Measurements from ENCODE around the gene MAJIN.
"Not testable (repeated sequence)": the region's sequence is repeated elsewhere in the genome, so short reads cannot be mapped to it uniquely, and the experiment has no call there.

MAJIN gene, protein sequence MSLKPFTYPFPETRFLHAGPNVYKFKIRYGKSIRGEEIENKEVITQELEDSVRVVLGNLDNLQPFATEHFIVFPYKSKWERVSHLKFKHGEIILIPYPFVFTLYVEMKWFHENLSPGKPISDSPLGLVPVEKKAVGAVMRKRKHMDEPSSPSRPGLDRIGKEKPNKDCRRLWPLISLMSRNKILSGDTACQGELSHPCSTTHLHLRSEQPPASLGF

DNA sequence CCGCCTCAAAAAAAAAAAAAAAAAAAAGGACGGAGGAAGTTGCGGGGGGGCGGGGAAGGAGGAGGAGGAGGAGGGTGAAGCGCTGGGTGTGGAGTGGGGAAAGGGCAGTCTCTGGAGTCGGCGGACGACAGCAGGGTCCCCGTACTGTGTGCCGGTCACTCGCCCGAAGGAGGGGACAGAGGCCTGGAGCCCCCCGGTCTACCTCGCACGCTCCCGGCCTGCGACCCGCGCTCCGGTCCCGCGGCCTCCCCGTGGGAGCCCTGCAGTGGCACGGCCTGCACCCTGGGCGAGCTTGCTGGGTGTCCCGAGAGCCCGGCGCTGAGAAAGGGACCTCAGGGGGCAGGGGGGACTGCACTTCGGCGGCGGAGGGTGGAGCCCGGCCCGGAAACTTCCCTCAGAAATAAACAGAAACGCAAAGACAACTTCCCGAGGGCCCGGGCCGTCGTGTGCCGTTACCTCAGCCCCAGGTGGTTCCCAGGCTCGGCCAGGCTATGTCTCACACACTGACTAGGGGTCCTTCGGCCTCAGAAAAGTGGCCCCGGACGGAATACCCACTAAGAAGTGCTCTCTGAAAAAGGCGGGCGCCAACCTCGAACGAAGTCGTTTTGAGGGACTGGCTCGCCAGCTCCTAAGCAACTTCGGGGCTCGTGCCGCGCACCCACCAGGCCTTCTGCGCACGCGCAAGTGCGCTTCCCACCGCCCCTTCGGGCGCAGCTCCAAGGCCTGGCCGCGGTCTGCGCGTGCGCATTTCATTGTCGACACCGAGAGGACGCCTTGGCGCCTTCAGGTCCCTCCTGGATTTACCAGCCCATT is at the start of gene MAJIN:
Gene MAJIN, minus strand, starts transcription at position 688 of the 813 bp plus-strand sequence. CDS start 12,703 bp downstream, outside the sequence.
- DNase-seq = peak; percentile 97

DNA sequence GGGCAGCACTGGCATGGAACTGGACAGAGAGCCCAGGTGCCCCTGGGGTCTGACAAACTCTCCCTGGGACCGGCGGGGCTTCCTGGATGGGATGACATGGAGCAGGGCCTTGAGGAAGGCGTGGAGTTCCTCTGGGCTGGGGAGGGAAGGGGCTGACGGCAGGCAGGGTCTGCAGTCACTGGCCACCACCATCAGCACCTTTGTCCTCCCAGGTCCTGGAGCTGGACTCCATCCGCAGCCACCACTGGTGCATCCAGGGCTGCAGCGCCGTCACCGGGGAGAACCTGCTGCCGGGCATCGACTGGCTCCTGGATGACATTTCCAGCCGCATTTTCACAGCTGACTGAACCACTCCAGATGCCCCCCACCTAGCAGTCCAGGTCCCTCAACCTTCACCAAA is 49.6 kb upstream of the MAJIN start:
- no peak for DNase-seq

DNA sequence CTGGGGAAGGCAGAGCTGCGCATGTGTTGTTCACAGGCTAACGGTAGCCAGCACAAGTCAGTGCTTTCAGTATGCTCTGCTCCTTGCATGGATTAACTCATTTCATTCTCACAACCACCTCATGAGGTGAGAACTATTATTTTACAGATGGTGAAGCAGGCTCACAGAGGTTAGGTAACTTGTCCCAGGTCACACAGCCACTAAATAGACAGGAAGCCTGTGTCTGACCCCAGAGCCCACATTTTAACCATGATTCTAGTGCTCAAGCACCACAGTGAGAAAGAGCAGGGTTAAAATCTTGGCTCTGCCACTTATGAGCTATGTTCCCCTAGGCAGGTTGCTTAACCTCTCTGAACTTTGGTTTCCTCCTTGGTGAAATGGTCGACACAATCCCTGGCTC is 49.1 kb upstream of the MAJIN start:
- DNase-seq = no peak

DNA sequence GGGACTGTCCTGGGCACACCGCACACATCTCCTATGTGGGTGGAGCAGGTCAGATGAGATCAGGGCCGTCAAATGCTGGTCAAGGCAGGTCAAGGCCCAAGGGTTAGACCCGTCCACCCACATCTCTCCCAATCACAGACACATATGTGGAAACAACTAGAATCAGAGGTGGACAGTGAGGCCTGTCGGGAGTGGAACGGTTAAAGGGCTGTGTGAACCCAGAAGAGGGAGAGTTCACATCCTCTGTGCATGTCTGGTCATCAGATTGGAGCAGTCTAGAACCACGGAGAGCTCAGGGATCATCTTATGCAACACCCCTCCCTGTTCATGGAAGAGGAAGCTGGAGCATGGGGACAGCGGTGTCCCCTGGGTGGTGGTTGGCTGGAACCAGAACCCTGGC is 47.9 kb upstream of the MAJIN start:
- no peak for DNase-seq

DNA sequence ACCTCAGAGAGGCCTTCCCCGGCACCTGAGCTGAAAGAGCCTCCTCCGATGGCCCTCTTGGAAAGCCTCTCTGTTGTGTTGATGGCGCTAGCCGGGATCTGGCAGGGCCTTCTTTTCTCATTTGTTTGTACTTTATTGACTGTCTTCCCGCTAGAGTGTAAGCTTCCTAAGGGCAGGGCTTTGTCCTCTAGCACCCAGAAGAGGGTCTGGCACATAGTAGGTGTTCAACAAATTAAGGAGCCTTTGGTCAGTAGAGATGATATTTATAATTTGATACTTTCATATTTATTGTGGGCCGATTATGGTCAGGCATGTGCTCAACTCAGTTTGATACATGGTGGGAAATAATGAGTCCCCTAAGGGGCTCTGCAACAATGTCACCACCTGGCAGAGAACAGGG is 46.0 kb upstream of the MAJIN start:
- no peak for DNase-seq

DNA sequence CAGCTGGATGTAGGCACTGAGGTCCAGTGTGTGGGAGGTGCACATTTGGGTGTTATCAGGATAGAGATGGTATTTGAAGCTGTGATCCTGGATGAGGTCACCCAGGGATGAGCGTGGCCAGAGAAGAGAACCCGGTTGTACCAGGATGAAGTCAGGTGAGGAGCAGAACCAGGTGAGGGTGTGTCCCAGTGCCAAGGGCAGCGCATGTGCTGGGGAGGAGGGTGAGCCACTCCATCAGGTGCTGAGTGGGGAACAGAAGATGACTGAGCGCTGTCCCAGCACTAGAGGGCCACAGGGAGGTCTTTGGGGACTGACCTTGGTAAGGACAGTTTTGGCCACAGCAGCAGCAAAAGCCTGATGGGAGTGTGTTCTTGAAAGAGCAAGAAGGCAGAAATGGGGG is 44.8 kb upstream of the MAJIN start:
- DNase-seq = no peak

DNA sequence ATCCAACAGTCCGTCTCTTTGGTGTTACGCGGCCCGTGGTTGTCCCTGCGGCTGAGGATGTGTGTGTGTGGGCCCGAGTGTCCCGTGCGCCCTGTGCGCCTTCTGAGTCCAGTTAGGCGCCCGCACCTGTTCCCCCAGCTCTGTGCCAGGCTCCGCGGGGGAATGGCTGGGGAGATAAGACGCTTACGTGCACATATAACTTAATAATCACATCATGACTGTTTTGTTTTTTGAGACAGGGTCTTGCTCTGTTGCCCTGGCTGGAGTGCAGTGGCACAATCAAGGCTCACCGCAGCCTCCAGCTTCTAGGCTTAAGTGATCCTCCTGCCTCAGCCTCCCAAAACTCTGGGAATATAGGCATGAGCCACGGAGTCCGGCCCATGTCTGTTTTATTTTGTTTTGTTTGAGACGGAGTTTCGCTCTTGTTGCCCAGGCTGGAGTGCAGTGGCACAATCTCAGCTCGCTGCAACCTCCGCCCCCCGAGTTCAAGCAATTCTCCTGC is 42.9 kb upstream of the MAJIN start:
- no peak for DNase-seq

DNA sequence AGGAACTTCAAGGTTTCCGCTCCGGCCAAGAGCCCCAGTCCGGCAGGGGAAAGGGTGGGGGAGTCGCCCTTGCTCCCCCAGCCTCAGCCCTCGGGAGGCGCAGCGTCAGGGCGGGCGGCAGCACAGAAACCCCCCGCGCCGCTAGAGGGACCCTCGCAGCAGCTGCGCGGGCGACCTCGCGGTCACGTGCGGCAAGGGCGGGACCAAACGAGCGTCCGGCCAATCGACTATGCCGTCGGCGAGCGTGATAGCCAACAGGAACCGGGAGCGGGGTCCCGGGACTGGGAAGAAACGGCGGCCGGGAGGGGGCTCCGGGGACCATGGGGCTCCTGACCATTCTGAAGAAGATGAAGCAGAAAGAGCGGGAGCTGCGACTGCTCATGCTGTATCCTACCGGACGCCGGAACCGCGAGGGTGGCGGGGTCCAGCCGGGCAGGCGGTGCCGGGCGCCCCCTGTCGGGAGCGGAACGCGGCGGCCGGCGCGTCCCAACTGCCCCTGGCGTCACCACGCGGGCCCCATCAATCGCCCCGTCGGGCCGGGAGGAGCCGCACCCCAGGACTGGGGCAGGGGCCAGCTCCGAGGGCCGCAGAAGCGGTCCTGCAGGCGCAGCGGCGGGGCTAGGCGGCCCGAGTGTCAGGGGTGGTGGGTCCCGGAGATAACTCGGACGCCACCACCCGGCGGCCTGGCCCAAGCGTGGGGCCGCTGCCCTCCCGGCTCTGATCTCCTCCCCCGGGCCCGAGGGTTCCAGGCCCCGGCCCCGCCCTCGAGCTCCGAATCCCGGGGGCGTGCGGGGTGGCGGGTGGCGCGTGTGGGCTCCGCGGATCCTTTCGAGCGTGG is 42.2 kb upstream of the MAJIN start, which contains the start of gene ARL2:
Gene ARL2, plus strand, starts transcription at position 273 of the 838 bp plus-strand sequence. Its CDS starts 48 bp downstream, at position 321.
- peak; percentile 93 for DNase-seq

DNA sequence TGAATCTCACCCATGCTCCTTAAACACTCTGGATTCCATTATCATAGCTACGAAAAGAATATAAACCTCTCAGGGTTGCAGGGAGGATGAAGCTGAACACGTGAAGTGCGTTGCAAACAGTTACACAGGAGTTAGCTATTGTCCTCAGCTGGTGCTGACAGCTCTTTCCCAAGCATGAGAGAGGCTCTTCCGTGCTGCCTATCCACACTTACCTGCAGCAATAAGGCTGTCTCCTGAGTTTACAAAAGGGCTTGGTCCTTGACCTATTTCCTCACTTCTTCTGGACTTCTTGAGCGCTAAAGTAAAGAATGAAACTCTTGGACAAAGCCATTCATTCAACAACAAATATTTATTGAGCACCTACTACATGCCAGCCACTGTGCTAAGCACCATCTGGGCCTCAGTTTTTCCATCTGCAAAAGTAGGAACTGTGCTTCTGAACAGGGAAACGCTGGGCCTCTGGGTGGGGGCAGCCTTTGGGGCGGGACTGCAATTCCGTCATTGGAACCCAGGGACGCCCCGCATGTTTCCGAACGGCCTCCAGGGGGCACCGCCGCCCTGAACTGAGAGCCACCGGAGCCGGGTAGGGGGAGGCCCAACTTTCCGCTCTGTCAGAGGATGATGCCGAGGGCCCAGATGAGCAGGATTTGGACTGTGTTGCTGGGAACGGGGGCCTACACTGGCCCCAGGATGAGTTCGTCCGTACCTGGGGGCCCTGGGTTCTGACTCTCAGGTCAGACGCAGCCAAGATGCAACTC is 41.4 kb upstream of the MAJIN start:
- DNase-seq = peak; percentile 94

DNA sequence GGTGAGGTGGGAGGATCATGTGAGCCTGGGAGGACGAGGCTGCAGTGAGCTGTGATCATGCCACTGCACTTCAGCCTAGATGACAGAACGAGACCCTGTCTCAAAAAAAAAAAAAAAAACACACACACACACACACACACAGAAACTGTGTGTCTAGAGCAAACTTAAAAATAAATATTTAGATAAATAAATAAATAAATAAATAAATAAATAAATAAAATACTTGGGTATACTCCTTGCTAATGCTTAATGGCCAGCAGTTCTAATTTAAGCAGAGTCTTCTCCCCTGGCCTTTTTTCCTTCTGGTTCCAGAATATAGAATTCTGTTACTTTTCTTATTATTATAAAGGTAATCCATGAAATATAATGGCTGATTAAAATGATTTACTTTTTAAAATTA is 37.0 kb upstream of the MAJIN start:
- no peak for DNase-seq

DNA sequence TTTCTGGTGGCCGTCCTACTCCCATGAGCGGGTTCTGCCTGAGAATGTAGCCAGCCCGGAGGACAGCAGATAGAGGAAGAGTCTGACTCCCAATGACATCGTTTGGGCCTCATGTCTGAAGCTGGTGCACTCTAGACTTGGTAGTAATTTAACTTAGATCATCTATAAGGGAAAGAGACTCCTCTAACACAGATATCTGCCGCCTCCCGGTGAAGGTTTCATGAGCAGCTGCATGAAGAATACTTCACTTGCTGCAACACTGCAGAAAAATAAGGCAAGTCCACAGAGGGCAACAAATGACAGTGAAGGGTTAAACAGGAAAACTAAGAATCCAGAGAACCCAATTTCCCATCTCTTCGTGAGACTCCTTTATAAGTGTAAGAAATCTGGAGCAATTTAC is 36.1 kb upstream of the MAJIN start:
- DNase-seq = no peak

DNA sequence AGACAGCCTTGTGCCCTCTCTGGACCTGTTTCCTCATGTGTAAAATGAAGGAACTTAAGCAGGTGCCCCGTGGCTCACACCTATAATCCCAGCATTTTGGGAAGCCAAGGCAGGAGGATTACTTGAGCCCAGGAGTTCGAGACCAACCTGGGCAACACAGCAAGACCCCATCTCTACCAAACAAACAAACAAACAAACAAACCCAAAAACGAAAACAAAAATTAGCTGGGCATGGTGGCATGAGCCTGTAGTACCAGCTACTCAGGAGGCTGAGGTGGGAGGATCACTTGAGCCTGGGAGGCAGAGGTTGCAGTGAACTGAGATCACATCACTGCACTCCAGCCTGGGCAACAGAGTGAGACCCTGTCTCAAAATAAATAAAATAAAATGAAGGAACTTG is 32.1 kb upstream of the MAJIN start:
- DNase-seq = not testable (repeated sequence)

DNA sequence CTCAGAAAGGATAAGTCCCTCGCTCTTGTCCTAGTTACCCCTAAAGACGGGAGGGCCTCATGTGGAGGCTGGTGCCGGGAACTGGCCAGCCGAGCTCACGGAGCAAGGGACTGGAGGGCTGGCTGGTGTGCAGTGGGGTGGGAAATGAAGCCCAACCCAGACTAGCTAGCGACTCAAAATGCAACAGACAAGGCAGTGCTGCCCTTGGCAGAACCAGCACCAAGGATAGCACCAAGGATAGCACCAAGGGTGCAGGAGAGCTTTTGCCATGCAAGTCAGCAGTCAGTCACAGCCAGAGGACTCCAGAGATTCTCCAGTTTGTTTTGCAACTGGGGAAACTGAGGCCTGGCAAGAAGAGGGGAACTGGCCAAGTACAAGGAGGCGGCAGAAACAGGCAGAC is 31.4 kb upstream of the MAJIN start:
- DNase-seq = no peak

DNA sequence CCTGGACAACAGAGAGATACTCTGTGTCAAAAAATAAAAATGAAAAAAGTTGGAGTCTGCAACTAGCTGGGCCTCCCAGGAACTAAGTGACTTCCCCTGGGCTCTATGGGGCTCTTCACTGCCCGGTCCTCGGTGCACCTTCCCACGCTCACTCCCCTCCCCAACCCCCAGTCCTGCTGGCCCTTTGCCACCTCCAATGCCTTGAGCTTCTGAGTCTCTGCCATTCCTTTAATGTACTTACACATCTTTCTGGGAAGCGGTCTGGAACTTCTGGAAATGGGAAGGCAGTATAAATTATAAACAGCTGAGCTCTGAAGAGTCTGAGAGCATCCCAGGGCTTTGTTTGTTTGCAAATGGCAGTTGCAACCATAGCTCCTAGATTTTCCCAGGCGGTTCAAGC is 30.8 kb upstream of the MAJIN start:
- no peak for DNase-seq

DNA sequence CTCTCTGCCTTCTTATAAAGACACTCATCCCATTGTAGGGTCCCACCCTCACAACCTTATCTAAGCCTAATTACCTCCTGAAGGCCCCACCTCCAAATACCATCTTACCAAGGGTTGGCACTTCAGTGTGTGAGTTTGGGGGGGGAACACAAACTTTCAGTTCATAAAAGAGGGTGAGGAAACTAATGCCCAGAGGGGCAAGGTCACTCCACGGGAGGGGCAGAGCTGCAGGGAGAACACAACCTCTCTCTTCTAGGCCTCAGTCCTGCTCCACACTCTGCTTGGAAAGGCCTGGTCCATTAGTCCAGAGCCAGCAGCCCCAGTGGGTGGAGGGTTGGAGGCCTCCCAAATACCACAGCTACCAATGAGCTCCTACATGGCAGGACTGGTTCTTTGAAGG is 27.6 kb upstream of the MAJIN start:
- DNase-seq = no peak

DNA sequence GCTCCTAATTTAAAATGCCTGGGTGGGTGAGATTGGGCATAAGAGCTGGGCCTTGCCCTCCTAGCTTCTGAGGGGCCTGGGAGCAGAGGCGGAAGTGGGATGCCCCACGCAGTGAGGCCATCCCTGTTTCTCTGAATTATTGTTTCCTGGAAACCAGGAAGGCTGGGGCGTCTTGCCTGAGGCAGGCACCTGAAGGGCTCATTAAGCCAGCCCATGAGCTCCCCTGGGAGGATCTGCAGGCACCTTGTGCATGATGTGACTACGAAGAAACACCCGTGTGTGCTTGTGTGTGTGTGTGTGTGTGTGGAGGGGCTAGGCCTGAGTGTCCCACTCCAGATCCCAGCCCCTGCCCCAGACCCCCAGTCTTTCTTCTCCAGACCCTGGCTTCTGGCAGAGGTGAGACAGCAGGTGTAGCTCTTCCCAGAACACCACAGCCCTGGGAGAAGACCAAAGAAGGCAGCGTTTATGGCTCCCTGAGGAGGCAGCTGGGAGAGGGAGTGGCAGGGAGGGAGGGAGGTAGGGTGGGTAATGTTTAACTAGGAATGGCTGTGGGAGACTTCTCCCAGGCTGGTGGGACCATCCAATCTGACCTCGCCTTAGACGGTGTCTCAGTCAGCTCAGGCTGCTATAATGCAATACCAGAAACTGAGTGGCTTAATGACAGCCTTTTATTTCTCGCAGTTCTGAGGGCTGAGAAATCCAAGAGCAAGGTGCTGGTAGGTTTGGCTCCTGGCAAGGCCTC is 27.0 kb upstream of the MAJIN start:
- no peak for DNase-seq

DNA sequence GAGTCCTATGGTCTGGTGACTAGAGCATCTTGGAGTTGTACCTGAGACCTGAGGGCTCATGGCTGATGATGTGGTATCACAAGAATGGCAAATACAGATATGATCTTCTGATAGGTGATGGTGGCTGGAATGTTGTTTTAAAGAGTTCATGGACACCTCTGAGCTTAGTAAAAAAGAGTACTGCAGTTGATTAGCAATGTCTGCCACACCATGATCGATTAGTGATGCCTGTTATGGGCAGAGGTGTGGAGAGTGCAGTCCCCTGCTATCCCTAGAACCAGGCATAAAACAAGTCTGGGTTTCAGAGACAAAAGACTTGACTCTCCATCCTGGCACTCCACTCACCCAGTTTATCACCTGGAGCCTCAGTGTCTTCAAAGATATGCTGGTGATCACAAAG is 26.2 kb upstream of the MAJIN start:
- DNase-seq = no peak

DNA sequence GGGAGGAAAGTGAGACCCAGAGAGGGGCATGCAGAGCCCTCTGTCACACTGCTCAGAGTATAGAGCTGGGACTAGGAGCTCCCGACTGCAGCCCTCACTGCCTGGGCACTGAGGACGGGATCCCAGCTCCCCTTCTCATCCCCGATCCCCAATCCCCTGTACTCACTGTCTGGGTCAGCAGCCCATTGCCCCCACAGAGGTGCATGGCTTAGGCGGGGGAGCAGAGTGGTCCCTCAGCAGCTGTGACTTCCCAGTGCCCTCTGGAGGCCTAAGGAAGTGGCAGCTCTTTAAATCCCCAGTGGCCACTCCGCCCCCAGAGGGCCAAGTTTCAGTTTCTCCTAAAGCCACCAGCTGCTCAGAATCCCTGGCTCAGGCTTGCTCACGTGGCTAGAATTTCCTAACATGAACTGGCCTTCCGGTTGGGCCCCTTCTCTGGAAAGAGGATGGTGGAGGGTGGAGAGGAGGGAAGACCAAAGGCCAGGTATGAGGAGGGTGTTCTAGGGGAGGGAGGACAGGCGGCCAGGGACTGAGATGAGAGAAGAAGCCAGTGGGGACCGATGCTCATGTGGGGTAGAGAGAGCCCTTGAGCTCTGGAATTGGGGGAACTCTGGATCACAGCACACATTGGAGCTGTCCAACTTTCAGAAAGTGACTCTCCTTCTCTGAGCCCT is 24.9 kb upstream of the MAJIN start, which contains the start of gene BATF2:
Gene BATF2, minus strand, starts transcription at position 262 of the 671 bp plus-strand sequence. Its CDS starts 57 bp downstream, at position 205.
- DNase-seq = no peak

DNA sequence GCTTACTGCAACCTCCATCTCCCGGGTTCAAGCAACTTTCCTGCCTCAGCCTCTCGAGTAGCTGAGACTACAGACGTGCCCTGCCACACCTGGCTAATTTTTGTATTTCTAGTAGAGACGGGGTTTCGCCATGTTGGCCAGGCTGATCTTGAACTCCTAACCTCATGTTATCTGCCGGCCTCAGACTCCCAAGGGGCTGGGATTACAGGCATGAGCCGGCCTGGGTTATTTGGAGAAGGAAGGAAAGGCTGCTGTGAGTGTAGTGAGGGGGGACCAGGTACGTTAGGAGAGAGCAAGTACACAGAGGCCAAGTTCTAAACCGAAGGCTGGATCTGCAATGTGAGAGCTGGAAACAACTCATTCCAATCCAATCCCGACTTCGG is 24.4 kb upstream of the MAJIN start:
- DNase-seq = no peak

DNA sequence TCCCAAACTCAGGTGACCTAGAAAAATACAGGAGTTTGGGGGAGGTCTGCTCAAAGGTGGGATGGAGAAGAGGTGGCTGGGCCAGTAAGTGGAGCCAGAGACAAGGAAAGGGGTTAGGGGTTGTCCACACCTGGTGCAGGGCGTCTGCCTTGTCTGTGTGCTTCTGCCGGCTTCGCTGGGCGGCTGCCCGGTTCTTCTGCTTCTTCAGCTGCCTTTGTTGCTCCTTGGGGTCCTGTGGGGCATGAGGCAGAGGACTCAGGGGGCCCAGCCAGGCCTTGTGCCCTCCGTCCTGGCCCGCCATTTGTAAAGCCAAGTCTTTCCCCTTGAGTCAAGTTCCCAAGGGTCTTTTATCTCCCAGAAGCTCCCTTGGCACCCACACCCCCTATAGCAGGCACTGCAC is 22.4 kb upstream of the MAJIN start:
- DNase-seq = no peak

Measured in activated CD8-positive, alpha-beta memory T cell treated with anti-CD3 and anti-CD28 coated beads, Interleukin-2, amount 50 U/mL, for 48 hours (primary cell).